Naive thymus-derived CD8-positive, alpha-beta T cell (primary cell): ENCODE measurements around the gene RTKN. TPM values are rescaled to one million over a fixed set of nuclear protein-coding genes. Genes with fewer than 3 reads are reported as not detected.

Experiments used
- ATAC-seq, 2 donors: fragments of 150-1000 bp; cut with Tn5 transposase in 1 of 2; sonication (Bioruptor Pico), chemical (Tn5 transposase) in 1 of 2; 1 replicate in 1 of 2; 2 replicates in 1 of 2; pipeline ENCODE4 v1.10.0; 2021; ENCODE audit warnings: mild to moderate bottlenecking in 2 of 2, moderate library complexity in 2 of 2
- POLR2A ChIA-PET: fragments of 350-600 bp; sonication (Branson Sonifier 250); formaldehyde crosslinking; loops from one replicate; lab custom pipeline; 2021; ENCODE audit warnings: antibody characterized with exemption; lab: Charles Lee
- DNase-seq, 10 donors: peaks; one replicate each; pipeline versions ENCODE4 v3.0.0 to v3.0.0-alpha.2; 2020 to 2022
- H3K27ac Mint-ChIP-seq, 10 donors: one replicate each; pipeline ENCODE4 v1.8.0; 2020 to 2022; ENCODE audit warnings: mild to moderate bottlenecking in 10 of 10, mixed read lengths in 10 of 10, moderate library complexity in 4 of 10, inconsistent platforms in 1 of 10
- H3K27me3 Mint-ChIP-seq, 5 donors: one replicate each; pipeline ENCODE4 v1.8.0; 2021 to 2022; ENCODE audit warnings: mixed read lengths in 5 of 5
- H3K36me3 Mint-ChIP-seq, 3 donors: one replicate each; pipeline ENCODE4 v1.8.0; 2020 to 2022; ENCODE audit warnings: mixed read lengths in 3 of 3, mild to moderate bottlenecking in 2 of 3, inconsistent platforms in 1 of 3
- H3K4me1 Mint-ChIP-seq, 4 donors: one replicate each; pipeline ENCODE4 v1.8.0; 2021 to 2022; ENCODE audit warnings: mixed read lengths in 4 of 4
- H3K4me3 Mint-ChIP-seq, 10 donors: one replicate each; pipeline ENCODE4 v1.8.0; 2020 to 2022; ENCODE audit warnings: mild to moderate bottlenecking in 10 of 10, mixed read lengths in 10 of 10, moderate library complexity in 6 of 10, inconsistent platforms in 1 of 10
- H3K9me3 Mint-ChIP-seq, 9 donors: one replicate each; pipeline ENCODE4 v1.8.0; 2020 to 2022; ENCODE audit warnings: mixed read lengths in 9 of 9, mild to moderate bottlenecking in 3 of 9, inconsistent platforms in 1 of 9, moderate library complexity in 1 of 9
- polyA plus RNA-seq, 3 donors: library from polyadenylated mRNA; unstranded; fragments of 300-500 nt; fragmentation: Illumina TruSeq; gene quantifications; one replicate each; pipeline ENCODE4 v1.2.3, GENCODE V29; 2021
- total RNA-seq, 8 experiments: library from RNA in 2 of 8; stranded (reverse) in 2 of 8; gene quantifications; one replicate each; pipeline ENCODE4 v1.2.3 and lab custom pipeline; 2021 to 2026

Gene RTKN
- total and polyA plus RNA-seq, 5 experiments from 2014 or later, result 0.09 to 0.54 (median 0.39) TPM; not detected in 1

GRCh38 chr2:74383254-74383653 is 58.5 kb downstream of the RTKN start:
- H3K27me3 Mint-ChIP-seq, result no peaks in the 10 kb centered on the region

GRCh38 chr2:74381751-74382150 is 60.0 kb downstream of the RTKN start:
- POLR2A ChIA-PET, result interaction anchor here (0.7 kb wide), 2 partner anchors 9 to 18 kb away, joined by 3 to 11 read pairs; no protein-coding TSS in a partner anchor

More at GRCh38 chr2:74383254-74383653, 58.5 kb downstream of the RTKN start:
- H3K4me1 Mint-ChIP-seq, result peaks cover 29 to 47% (median 37%) of the 10 kb centered on the region in 4 donors
- ATAC-seq (no peak), DNase-seq (no peak)
- POLR2A ChIA-PET, result interaction anchor here (0.9 kb wide), 1 partner anchor 9 kb away, joined by 3 read pairs; no protein-coding TSS in a partner anchor
- H3K9me3 Mint-ChIP-seq, result no peaks in the 10 kb centered on the region
- no peak overlapping the region for H3K4me3 Mint-ChIP-seq
- H3K36me3 Mint-ChIP-seq, result peaks cover 0 to 15% (median 0%) of the 10 kb centered on the region in 3 donors
- H3K27ac Mint-ChIP-seq, result peak overlapping the region in 3 of 10 donors; percentile 38 to 81 (median 53)

GRCh38 chr2:74379851-74380789 is 61.6 kb downstream of the RTKN start, which contains the start of gene DCTN1:
TSS of gene DCTN1 (minus strand) at chr2:74380311. CDS start at chr2:74380037, 274 bp downstream.
- Mint-ChIP-seq H3K4me3 (peak within 1 kb of the TSS; percentile 56 to 79 (median 68)), H3K27me3 (no peaks in the 10 kb centered on the region), H3K4me1 (peaks cover 43 to 74% (median 52%) of the 10 kb centered on the region in 4 donors), H3K36me3 (peaks cover 0 to 34% (median 12%) of the 10 kb centered on the region in 3 donors), H3K9me3 (no peaks in the 10 kb centered on the region), H3K27ac (peak within 1 kb of the TSS in 8 of 10 donors; percentile 18 to 88 (median 65))
- DNase-seq, result peak in 2 of 10 donors; percentile 8 to 13
- POLR2A ChIA-PET, result no interaction called here
- peak; percentile 74 to 80 for ATAC-seq

More at GRCh38 chr2:74381751-74382150, 60.0 kb downstream of the RTKN start:
- Mint-ChIP-seq H3K4me1 (peaks cover 37 to 62% (median 43%) of the 10 kb centered on the region in 4 donors), H3K4me3 (peak overlapping the region in 4 of 10 donors; percentile 23 to 40 (median 27)), H3K27ac (peak overlapping the region in 6 of 10 donors; percentile 3 to 65 (median 48)), H3K27me3 (no peaks in the 10 kb centered on the region), H3K36me3 (peaks cover 0 to 30% (median 7%) of the 10 kb centered on the region in 3 donors), H3K9me3 (no peaks in the 10 kb centered on the region)
- DNase-seq, result no peak
- no peak for ATAC-seq

DNA sequence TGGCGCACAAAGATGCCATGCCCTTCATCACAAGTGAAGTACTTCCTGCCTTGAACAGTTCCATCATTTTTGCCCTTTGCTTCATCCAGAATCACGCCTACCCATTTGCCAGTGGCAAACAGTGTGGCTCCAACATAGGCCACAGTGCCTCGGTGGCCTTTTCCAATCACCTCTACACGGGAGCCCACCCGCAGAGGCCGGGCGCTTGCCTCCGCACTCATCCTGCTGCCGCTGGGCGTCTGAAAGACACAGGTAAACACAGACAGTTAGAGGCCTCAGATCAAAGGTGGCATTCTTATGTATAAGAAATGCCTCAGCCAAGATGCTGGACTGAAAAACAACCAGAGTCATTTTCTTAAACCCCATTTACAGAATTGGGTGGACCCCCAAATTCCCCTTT is 63.7 kb downstream of the RTKN start:
- Mint-ChIP-seq H3K9me3 (no peaks in the 10 kb centered on the region), H3K36me3 (peaks cover 0 to 30% (median 12%) of the 10 kb centered on the region in 3 donors), H3K4me3 (no peak overlapping the region), H3K27me3 (no peaks in the 10 kb centered on the region), H3K27ac (peak overlapping the region in 2 of 10 donors; percentile 52 to 63), H3K4me1 (peaks cover 39 to 68% (median 46%) of the 10 kb centered on the region in 4 donors)
- POLR2A ChIA-PET, result no interaction called here
- DNase-seq (no peak), ATAC-seq (no peak)

- Mint-ChIP-seq H3K4me1 (peaks cover 37 to 56% (median 40%) of the 10 kb centered on the region in 4 donors), H3K27ac (peak overlapping the region in 3 of 10 donors; percentile 68 to 89 (median 83)), H3K9me3 (no peaks in the 10 kb centered on the region), H3K4me3 (no peak overlapping the region), H3K36me3 (peaks cover 0 to 44% (median 17%) of the 10 kb centered on the region in 3 donors), H3K27me3 (no peaks in the 10 kb centered on the region)
- POLR2A ChIA-PET, result no interaction called here
- ATAC-seq (no peak), DNase-seq (no peak)
These were observed 65.9 kb downstream of the RTKN start for GRCh38 chr2:74375838-74376237.

Other genes starting within 250 kb of the RTKN start
- gene MTHFD2, start 243.3 kb downstream of the RTKN start, total RNA-seq, result 10 to 100 TPM; 37.3 to 38.1 TPM
- gene MTHFD2, start 243.3 kb downstream of the RTKN start, polyA plus RNA-seq, result 1 to 10 TPM; 4.8 to 5.9 (median 5.4) TPM
- gene SLC4A5, start 98.5 kb downstream of the RTKN start, total RNA-seq, result 10 to 100 TPM; 12.7 to 15.1 TPM
- 1 to 10 TPM in 2 of 3 donors, under 1 TPM in 1; 0.46 to 1.5 (median 1.5) TPM for gene SLC4A5, start 98.5 kb downstream of the RTKN start, polyA plus RNA-seq
- 100 to 1,000 TPM in 1 of 2 experiments, 10 to 100 TPM in 1; 97.5 to 108 TPM for gene DCTN1, start 61.6 kb downstream of the RTKN start, total RNA-seq
- 10 to 100 TPM; 55.0 to 80.1 (median 68.7) TPM for gene DCTN1, start 61.6 kb downstream of the RTKN start, polyA plus RNA-seq
- gene C2orf81, start 20.3 kb downstream of the RTKN start, total RNA-seq, result 1 to 10 TPM; 7.5 to 9.8 TPM
- 1 to 10 TPM; 3.2 to 5.3 (median 3.3) TPM for gene C2orf81, start 20.3 kb downstream of the RTKN start, polyA plus RNA-seq
- gene WDR54, start 20.2 kb downstream of the RTKN start, total RNA-seq, result 10 to 100 TPM; 28.9 to 31.1 TPM
- 10 to 100 TPM; 43.9 to 65.1 (median 61.7) TPM for gene WDR54, start 20.2 kb downstream of the RTKN start, polyA plus RNA-seq
- gene INO80B, start 13.2 kb upstream of the RTKN start, total RNA-seq, result 10 to 100 TPM; 93.6 to 93.8 TPM
- gene INO80B, start 13.2 kb upstream of the RTKN start, polyA plus RNA-seq, result 1 to 10 TPM; 8.1 to 9.4 (median 8.2) TPM
- 100 to 1,000 TPM; 121 to 122 TPM for gene WBP1, start 16.5 kb upstream of the RTKN start, total RNA-seq
- 10 to 100 TPM; 32.4 to 38.3 (median 34.2) TPM for gene WBP1, start 16.5 kb upstream of the RTKN start, polyA plus RNA-seq
- gene MOGS, start 23.4 kb upstream of the RTKN start, total RNA-seq, result 10 to 100 TPM; 77.0 to 78.6 TPM
- gene MOGS, start 23.4 kb upstream of the RTKN start, polyA plus RNA-seq, result 10 to 100 TPM; 25.6 to 31.8 (median 29.8) TPM
- gene MRPL53, start 30.7 kb upstream of the RTKN start, total RNA-seq, result 10 to 100 TPM; 72.0 to 81.4 TPM
- gene MRPL53, start 30.7 kb upstream of the RTKN start, polyA plus RNA-seq, result 100 to 1,000 TPM; 148 to 171 (median 154) TPM
- gene CCDC142, start 41.1 kb upstream of the RTKN start, total RNA-seq, result 10 to 100 TPM; 61.4 to 67.4 TPM
- gene CCDC142, start 41.1 kb upstream of the RTKN start, polyA plus RNA-seq, result 10 to 100 TPM in 2 of 3 donors, 1 to 10 TPM in 1; 7.8 to 15.5 (median 14.6) TPM
- 10 to 100 TPM; 43.8 to 52.1 TPM for gene TTC31, start 41.1 kb upstream of the RTKN start, total RNA-seq
- 10 to 100 TPM; 18.9 to 21.1 (median 21.1) TPM for gene TTC31, start 41.1 kb upstream of the RTKN start, polyA plus RNA-seq
- gene LBX2, start 57.7 kb upstream of the RTKN start, total RNA-seq, result not detected
- gene LBX2, start 57.7 kb upstream of the RTKN start, polyA plus RNA-seq, result not detected
- gene PCGF1, start 65.8 kb upstream of the RTKN start, total RNA-seq, result 10 to 100 TPM; 33.1 to 34.6 TPM
- 10 to 100 TPM in 1 of 3 donors, 1 to 10 TPM in 2; 6.7 to 11.8 (median 7.3) TPM for gene PCGF1, start 65.8 kb upstream of the RTKN start, polyA plus RNA-seq
- not detected for gene TLX2, start 72.5 kb upstream of the RTKN start, total RNA-seq
- not detected for gene TLX2, start 72.5 kb upstream of the RTKN start, polyA plus RNA-seq
- gene DQX1, start 84.3 kb upstream of the RTKN start, total RNA-seq, result under 1 TPM; 0.36 to 0.81 TPM
- not detected for gene DQX1, start 84.3 kb upstream of the RTKN start, polyA plus RNA-seq
- 100 to 1,000 TPM; 173 to 184 TPM for gene AUP1, start 87.8 kb upstream of the RTKN start, total RNA-seq
- 10 to 100 TPM; 79.5 to 88.9 (median 81.8) TPM for gene AUP1, start 87.8 kb upstream of the RTKN start, polyA plus RNA-seq
- 10 to 100 TPM; 38.6 to 44.5 TPM for gene HTRA2, start 88.0 kb upstream of the RTKN start, total RNA-seq
- gene HTRA2, start 88.0 kb upstream of the RTKN start, polyA plus RNA-seq, result 10 to 100 TPM; 21.3 to 24.5 (median 24.5) TPM
- under 1 TPM in 1 of 2 experiments, not detected in 1; 0.22 TPM for gene LOXL3, start 112.0 kb upstream of the RTKN start, total RNA-seq
- under 1 TPM; 0.06 to 0.15 (median 0.06) TPM for gene LOXL3, start 112.0 kb upstream of the RTKN start, polyA plus RNA-seq
- gene DOK1, start 112.8 kb upstream of the RTKN start, total RNA-seq, result 10 to 100 TPM; 21.0 to 23.1 TPM
- 10 to 100 TPM; 11.8 to 18.8 (median 15.9) TPM for gene DOK1, start 112.8 kb upstream of the RTKN start, polyA plus RNA-seq
- gene M1AP, start 206.4 kb upstream of the RTKN start, total RNA-seq, result not detected
- gene M1AP, start 206.4 kb upstream of the RTKN start, polyA plus RNA-seq, result under 1 TPM in 1 of 3 donors, not detected in 2; 0.10 TPM
- 10 to 100 TPM; 16.5 to 18.9 TPM for gene SEMA4F, start 212.3 kb upstream of the RTKN start, total RNA-seq
- gene SEMA4F, start 212.3 kb upstream of the RTKN start, polyA plus RNA-seq, result 1 to 10 TPM; 5.6 to 8.3 (median 7.5) TPM